Measurements from ENCODE around the gene SEC63. TPM values are rescaled to one million over a fixed set of nuclear protein-coding genes. Genes with fewer than 3 reads are reported as not detected.
A peak's percentile ranks its signal among the peaks of the same experiment; 100 is the strongest.

Gene SEC63
- total RNA-seq, 2 experiments from 2014 or later, result 80.3 to 86.7 TPM

GRCh38 chr6:107867302-107867615 is 90.7 kb downstream of the SEC63 start:
- H3K27ac Mint-ChIP-seq, result peak overlapping the region; percentile 13

GRCh38 chr6:107866606-107867301 is 91.3 kb downstream of the SEC63 start:
- no peaks in the 10 kb centered on the region for H3K27me3 ChIP-seq (ENCODE audit: control insufficient read depth in 1 of 2, insufficient read depth in 2 of 2, low read length in 2 of 2)
- no peak overlapping the region for H3K4me3 Mint-ChIP-seq
- no peaks in the 10 kb centered on the region for H3K9me3 Mint-ChIP-seq
- peaks cover 7% of the 10 kb centered on the region for H3K4me1 Mint-ChIP-seq (ENCODE audit: low read depth)
- peak; percentile 79 for TF ChIP-seq CTCF (IDR thresholded peaks at IDR 0.05)
- ChIA-PET POLR2A (interaction anchor here (0.6 to 1.9 kb wide), 13 partner anchors 18 to 632 kb away, joined by 3 to 14 read pairs (median 4); partner anchors contain the start of gene SCML4), CTCF (interaction anchor here (0.5 to 3.4 kb wide), 19 partner anchors 9 to 194 kb away, joined by 3 to 39 read pairs (median 4); partner anchors contain the start of gene SCML4)
- peaks cover 4% of the 10 kb centered on the region for H3K27me3 Mint-ChIP-seq
- peak overlapping the region; percentile 13 for H3K27ac Mint-ChIP-seq
- H3K36me3 Mint-ChIP-seq (ENCODE audit: low read depth), result peaks cover 24% of the 10 kb centered on the region
- DNase-seq, result peak in 6 of 14 experiments; percentile 17 to 76 (median 60)
- H3K27ac ChIP-seq (ENCODE audit: low read depth in 1 of 2, low read length in 2 of 2), result no peak overlapping the region
- ATAC-seq (ENCODE audit: poor library complexity), result peak; percentile 78
- no peaks in the 10 kb centered on the region for H3K9me3 ChIP-seq (ENCODE audit: control insufficient read depth in 1 of 2, insufficient read depth in 1 of 2, low read length in 2 of 2)
- no peak overlapping the region for H3K4me3 ChIP-seq (ENCODE audit: low read length)
- intact Hi-C loops (cut with DNase I, micrococcal nuclease), result loop anchor here (1.0 kb wide), 3 partner anchors 136 to 191 kb away; no protein-coding TSS in a partner anchor
- peaks cover 10% of the 10 kb centered on the region for H3K36me3 ChIP-seq (ENCODE audit: insufficient read depth, low read length)
- H3K4me1 ChIP-seq (ENCODE audit: insufficient read depth, low read length), result peaks cover 3% of the 10 kb centered on the region

More at GRCh38 chr6:107867302-107867615, 90.7 kb downstream of the SEC63 start:
- Mint-ChIP-seq H3K4me3 (no peak overlapping the region), H3K9me3 (no peaks in the 10 kb centered on the region), H3K4me1 (ENCODE audit: low read depth) (peaks cover 7% of the 10 kb centered on the region), H3K36me3 (ENCODE audit: low read depth) (peaks cover 25% of the 10 kb centered on the region), H3K27me3 (peaks cover 4% of the 10 kb centered on the region)
- no peak for TF ChIP-seq CTCF (IDR thresholded peaks at IDR 0.05)
- Histone ChIP-seq H3K27ac (ENCODE audit: low read depth in 1 of 2, low read length in 2 of 2) (no peak overlapping the region), H3K4me3 (ENCODE audit: low read length) (no peak overlapping the region), H3K36me3 (ENCODE audit: insufficient read depth, low read length) (peaks cover 12% of the 10 kb centered on the region), H3K27me3 (ENCODE audit: control insufficient read depth in 1 of 2, insufficient read depth in 2 of 2, low read length in 2 of 2) (no peaks in the 10 kb centered on the region), H3K4me1 (ENCODE audit: insufficient read depth, low read length) (peaks cover 3% of the 10 kb centered on the region), H3K9me3 (ENCODE audit: control insufficient read depth in 1 of 2, insufficient read depth in 1 of 2, low read length in 2 of 2) (no peaks in the 10 kb centered on the region)
- DNase-seq, result no peak
- no peak for ATAC-seq (ENCODE audit: poor library complexity)
- intact Hi-C loops (cut with DNase I, micrococcal nuclease), result loop anchor here (1.0 kb wide), 3 partner anchors 137 to 192 kb away; no protein-coding TSS in a partner anchor
- ChIA-PET POLR2A (interaction anchor here (0.6 to 1.9 kb wide), 12 partner anchors 19 to 193 kb away, joined by 3 to 14 read pairs (median 4); partner anchors contain the start of gene SCML4), CTCF (interaction anchor here (0.5 to 3.4 kb wide), 18 partner anchors 9 to 195 kb away, joined by 3 to 39 read pairs (median 4); partner anchors contain the start of gene SCML4)

GRCh38 chr6:107864226-107865127 is 93.5 kb downstream of the SEC63 start:
- H3K27ac Mint-ChIP-seq, result no peak overlapping the region
- intact Hi-C loops (cut with DNase I, micrococcal nuclease), result no loop called here
- no peaks in the 10 kb centered on the region for H3K9me3 Mint-ChIP-seq
- H3K4me3 ChIP-seq (ENCODE audit: low read length), result no peak overlapping the region
- no peaks in the 10 kb centered on the region for H3K9me3 ChIP-seq (ENCODE audit: control insufficient read depth in 1 of 2, insufficient read depth in 1 of 2, low read length in 2 of 2)
- no peak for TF ChIP-seq CTCF (IDR thresholded peaks at IDR 0.05)
- peaks cover 3% of the 10 kb centered on the region for H3K36me3 Mint-ChIP-seq (ENCODE audit: low read depth)
- DNase-seq (no peak), ATAC-seq (ENCODE audit: poor library complexity) (no peak)
- POLR2A ChIA-PET, result no interaction called here
- H3K27ac ChIP-seq (ENCODE audit: low read depth in 1 of 2, low read length in 2 of 2), result no peak overlapping the region
- no peak overlapping the region for H3K4me3 Mint-ChIP-seq
- CTCF ChIA-PET, result no interaction called here
- peaks cover 3% of the 10 kb centered on the region for H3K4me1 ChIP-seq (ENCODE audit: insufficient read depth, low read length)
- H3K36me3 ChIP-seq (ENCODE audit: insufficient read depth, low read length), result no peaks in the 10 kb centered on the region
- H3K4me1 Mint-ChIP-seq (ENCODE audit: low read depth), result peaks cover 7% of the 10 kb centered on the region
- no peaks in the 10 kb centered on the region for H3K27me3 ChIP-seq (ENCODE audit: control insufficient read depth in 1 of 2, insufficient read depth in 2 of 2, low read length in 2 of 2)
- H3K27me3 Mint-ChIP-seq, result peaks cover 4% of the 10 kb centered on the region

Measured in CD4-positive, alpha-beta T cell (primary cell).